SK-N-MC (cell line): ENCODE results near the gene SLC37A1.

Source experiments
- DNase-seq: peaks from one replicate; pipeline ENCODE4 v3.0.0-alpha.2; 2011; ENCODE audit warnings: low read depth, low spot score
- H3K27ac ChIP-seq: fragments of 200-600 bp; sonication (generic); 2 replicates; pipeline ENCODE4 v1.5.1; 2016; ENCODE audit warnings: mixed run types
- H3K36me3 ChIP-seq: fragments of 200-600 bp; sonication (generic); 2 replicates; pipeline ENCODE4 v1.6.1; 2017; ENCODE audit warnings: antibody characterized with exemption, low read length, mixed read lengths; ENCODE audit not compliant: insufficient read depth
- H3K4me3 ChIP-seq: fragments of 200-600 bp; sonication (generic); 2 replicates; pipeline ENCODE4 v1.5.1; 2016
- H3K9ac ChIP-seq: fragments of 200-600 bp; sonication (generic); 2 replicates; pipeline ENCODE4 v1.8.0; 2017; ENCODE audit warnings: mixed run types, mixed read lengths; ENCODE audit not compliant: insufficient read length
- H3K9me3 ChIP-seq: fragments of 200-600 bp; sonication (generic); 2 replicates; pipeline ENCODE4 v1.6.1; 2017; ENCODE audit warnings: low read depth, mild to moderate bottlenecking, antibody characterized with exemption, low read length, moderate library complexity, mixed read lengths
- EZH2 ChIP-seq: fragments of 200-600 bp; sonication (generic); IDR thresholded peaks from one replicate; pipeline ENCODE4 v1.6.1; 2017; ENCODE audit warnings: antibody characterized with exemption
- FOXP2 ChIP-seq: optimal IDR thresholded peaks from 2 replicates; pipeline ENCODE3; 2011; ENCODE audit warnings: mild to moderate bottlenecking, moderate library complexity; ENCODE audit not compliant: insufficient read depth; ENCODE audit errors: extremely low read length, control extremely low read depth
- POLR2AphosphoS5 ChIP-seq: IDR thresholded peaks from 2 replicates; pipeline ENCODE4 v1.6.1; 2012; ENCODE audit warnings: mild to moderate bottlenecking, low read depth, low read length, borderline replicate concordance

SLC37A1 gene

DNA sequence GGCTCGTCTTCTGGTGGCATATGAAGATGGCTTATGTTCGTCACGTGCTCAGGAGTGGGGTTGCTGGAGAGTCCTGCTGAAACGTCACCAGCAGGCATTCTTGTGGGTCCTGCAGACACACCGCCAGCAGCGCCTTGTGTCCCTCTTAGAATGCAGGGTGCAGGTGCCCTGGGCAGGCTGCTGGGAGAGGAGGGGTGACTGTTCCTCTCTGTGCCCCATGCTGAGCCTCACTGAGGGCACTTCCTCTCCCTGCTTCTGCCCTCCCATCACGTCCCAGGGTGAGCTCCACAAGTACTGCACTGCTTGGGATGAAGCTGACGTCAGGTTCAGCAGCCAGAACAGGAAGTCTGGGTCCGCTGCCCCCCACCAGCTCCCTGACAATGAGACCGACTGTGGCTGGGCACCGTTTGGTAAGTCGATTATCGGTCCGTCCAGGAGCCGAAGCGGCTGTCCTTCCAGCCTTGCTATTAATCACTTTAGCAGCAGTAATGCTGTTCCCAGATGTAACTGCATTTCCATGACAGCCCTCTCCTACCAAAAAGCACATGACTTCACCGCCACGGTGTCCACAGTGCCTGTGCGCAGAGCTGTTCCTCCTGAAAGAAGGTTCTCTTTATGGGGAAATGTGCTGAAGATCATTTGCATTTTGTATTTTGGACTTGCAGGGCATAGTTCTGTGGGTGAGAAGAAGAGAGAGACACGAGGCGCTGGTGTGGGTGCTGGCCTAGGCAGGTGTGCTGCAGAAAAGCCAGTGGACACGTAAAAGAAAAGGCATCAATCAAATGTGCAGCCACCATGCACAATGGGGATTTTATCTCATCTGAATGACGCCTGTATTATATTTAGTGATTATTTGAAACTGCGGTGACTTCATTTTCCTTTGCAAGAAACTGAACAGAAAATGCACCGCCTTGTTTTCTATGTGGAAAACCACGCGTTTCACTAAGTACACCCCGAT, 21.0 kb downstream of the SLC37A1 start:
- no peak for DNase-seq
- Histone ChIP-seq H3K9ac (no peak overlapping the region), H3K27ac (no peak overlapping the region), H3K36me3 (no peaks in the 10 kb centered on the region), H3K4me3 (0 out of 2 replicates have a peak overlapping the region, but pooled peaks have one; percentile 5), H3K9me3 (no peaks in the 10 kb centered on the region)
- no peak for TF ChIP-seq FOXP2

DNA sequence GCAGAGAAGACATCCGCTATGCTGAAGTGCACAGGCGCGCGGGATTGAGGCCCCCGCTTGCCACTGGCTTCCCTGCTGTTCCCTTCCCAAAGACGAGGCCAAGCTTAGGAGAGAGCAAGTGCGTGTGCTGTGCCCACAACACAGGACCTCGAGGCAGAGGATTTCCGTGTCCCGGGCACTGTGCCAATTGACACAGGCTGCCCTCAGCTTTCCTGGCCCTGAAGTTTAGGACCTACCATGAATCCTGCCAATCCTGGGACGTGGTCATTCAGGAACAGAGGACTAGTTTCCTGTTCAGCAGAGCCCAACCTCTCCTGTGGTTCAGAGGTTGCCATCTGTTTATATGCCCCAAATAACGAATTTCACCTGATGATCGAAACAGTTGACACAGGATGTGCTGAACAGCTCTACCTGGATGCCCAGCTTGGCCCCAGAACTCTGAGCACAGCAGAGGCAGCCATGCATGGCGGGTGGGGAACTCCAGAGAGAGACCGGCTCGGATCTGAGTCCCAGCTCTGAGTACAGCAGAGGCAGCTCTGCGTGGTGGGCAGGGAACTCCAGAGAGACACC, 22.0 kb downstream of the SLC37A1 start:
- H3K9me3 ChIP-seq = no peaks in the 10 kb centered on the region
- H3K36me3 ChIP-seq = no peaks in the 10 kb centered on the region
- no peak overlapping the region for H3K9ac ChIP-seq
- H3K4me3 ChIP-seq = no peak overlapping the region
- TF ChIP-seq EZH2 = no peak
- no peak for TF ChIP-seq POLR2AphosphoS5
- no peak for TF ChIP-seq FOXP2
- H3K27ac ChIP-seq = no peak overlapping the region
- DNase-seq = no peak

- no peak for DNase-seq
- no peak overlapping the region for H3K9ac ChIP-seq
- no peak overlapping the region for H3K27ac ChIP-seq
- no peaks in the 10 kb centered on the region for H3K9me3 ChIP-seq
- no peak for TF ChIP-seq POLR2AphosphoS5
- TF ChIP-seq EZH2 = no peak
- TF ChIP-seq FOXP2 = no peak
- no peaks in the 10 kb centered on the region for H3K36me3 ChIP-seq
- no peak overlapping the region for H3K4me3 ChIP-seq
Measured at GRCh38 chr21:42536601-42537000, 22.9 kb downstream of the SLC37A1 start.

- no peak for TF ChIP-seq POLR2AphosphoS5
- DNase-seq = no peak
Measured at GRCh38 chr21:42537106-42537742, 23.6 kb downstream of the SLC37A1 start.

GRCh38 chr21:42538479-42539275, 25.0 kb downstream of the SLC37A1 start:
- H3K27ac ChIP-seq = no peak overlapping the region
- TF ChIP-seq FOXP2 = no peak
- TF ChIP-seq POLR2AphosphoS5 = no peak
- TF ChIP-seq EZH2 = no peak
- H3K36me3 ChIP-seq = no peaks in the 10 kb centered on the region
- DNase-seq = no peak
- no peak overlapping the region for H3K4me3 ChIP-seq
- no peak overlapping the region for H3K9ac ChIP-seq
- no peaks in the 10 kb centered on the region for H3K9me3 ChIP-seq

More at GRCh38 chr21:42537106-42537742, 23.6 kb downstream of the SLC37A1 start:
- no peak overlapping the region for H3K9ac ChIP-seq
- H3K36me3 ChIP-seq = no peaks in the 10 kb centered on the region
- no peak overlapping the region for H3K4me3 ChIP-seq
- H3K9me3 ChIP-seq = no peaks in the 10 kb centered on the region
- H3K27ac ChIP-seq = no peak overlapping the region

DNA sequence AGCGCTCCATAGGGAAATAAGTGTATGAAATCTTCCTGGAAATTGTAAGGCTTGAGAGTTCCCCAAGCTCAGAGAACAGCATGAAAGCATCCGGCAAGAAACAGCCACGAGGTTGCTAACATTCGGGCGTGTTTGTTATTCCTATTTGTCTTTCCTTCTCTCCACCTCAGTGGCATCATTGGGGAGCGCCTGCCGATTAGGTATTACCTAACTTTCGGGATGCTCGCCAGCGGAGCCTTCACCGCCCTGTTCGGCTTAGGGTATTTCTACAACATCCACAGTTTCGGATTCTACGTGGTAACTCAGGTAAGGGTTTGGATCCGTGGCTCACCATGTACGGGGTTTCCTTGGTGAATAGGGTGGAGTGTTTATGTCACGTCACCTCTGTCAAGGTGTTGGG, 25.7 kb downstream of the SLC37A1 start:
- no peak for DNase-seq
- Histone ChIP-seq H3K9me3 (no peaks in the 10 kb centered on the region), H3K36me3 (no peaks in the 10 kb centered on the region), H3K4me3 (no peak overlapping the region), H3K27ac (no peak overlapping the region), H3K9ac (no peak overlapping the region)
- TF ChIP-seq FOXP2 = no peak
- TF ChIP-seq EZH2 = no peak
- TF ChIP-seq POLR2AphosphoS5 = no peak

DNA sequence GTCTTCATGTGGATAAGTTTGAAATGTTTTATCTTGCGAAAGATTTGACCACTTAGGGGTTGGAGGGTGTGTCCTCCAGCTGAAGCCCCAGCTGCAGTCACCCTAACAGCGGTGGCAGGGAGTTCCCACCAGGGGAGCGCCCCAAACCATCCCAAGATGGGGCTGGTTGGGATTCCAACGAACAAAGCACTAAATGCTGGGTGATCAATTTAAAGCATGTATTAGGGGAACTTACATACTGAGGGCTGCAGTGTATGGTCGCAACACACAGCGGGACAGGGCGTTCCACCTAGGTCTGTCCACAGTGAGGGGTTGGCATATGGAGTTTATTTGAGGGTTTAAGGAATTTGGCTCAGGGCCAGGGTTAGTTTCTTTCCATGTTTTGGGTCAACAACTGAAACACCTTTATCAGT, 26.3 kb downstream of the SLC37A1 start:
- DNase-seq = no peak

GRCh38 chr21:42540396-42540795, 26.7 kb downstream of the SLC37A1 start:
- no peak for DNase-seq
- no peaks in the 10 kb centered on the region for H3K9me3 ChIP-seq
- H3K9ac ChIP-seq = no peak overlapping the region
- no peak for TF ChIP-seq POLR2AphosphoS5
- TF ChIP-seq EZH2 = no peak
- no peak for TF ChIP-seq FOXP2
- H3K27ac ChIP-seq = no peak overlapping the region
- H3K4me3 ChIP-seq = no peak overlapping the region
- no peaks in the 10 kb centered on the region for H3K36me3 ChIP-seq

More for the DNA sequence above, 26.3 kb downstream of the SLC37A1 start:
- TF ChIP-seq FOXP2 (no peak), EZH2 (no peak), POLR2AphosphoS5 (no peak)
- no peaks in the 10 kb centered on the region for H3K9me3 ChIP-seq
- H3K4me3 ChIP-seq = no peak overlapping the region
- H3K27ac ChIP-seq = no peak overlapping the region
- no peaks in the 10 kb centered on the region for H3K36me3 ChIP-seq
- H3K9ac ChIP-seq = no peak overlapping the region
